RWPE2 (cell line): ENCODE results near the gene SLC25A13.

Source experiments
- ATAC-seq: fragments of 200-7000 bp; cut with Tn5 transposase; 3 replicates; pipeline ENCODE4 v1.9.1; 2021; ENCODE audit warnings: low read depth
- DNase-seq: peaks from one replicate; pipeline ENCODE4 v3.0.0-alpha.2; 2020; ENCODE audit warnings: low spot score
- H3K27ac ChIP-seq: fragments of 450-650 bp; 2 replicates; pipeline ENCODE4 v1.5.1; 2017; ENCODE audit warnings: mild to moderate bottlenecking; ENCODE audit not compliant: poor library complexity, severe bottlenecking
- H3K27me3 ChIP-seq: fragments of 250-450 bp; sonication (Bioruptor Pico); 2 replicates; pipeline ENCODE4 v1.5.1; 2021; ENCODE audit warnings: mild to moderate bottlenecking, moderate library complexity; ENCODE audit not compliant: insufficient read depth, poor library complexity, severe bottlenecking
- H3K36me3 ChIP-seq: fragments of 250-450 bp; sonication (Bioruptor Pico); 2 replicates; pipeline ENCODE4 v1.5.1; 2020; ENCODE audit warnings: low read depth, mild to moderate bottlenecking, moderate library complexity
- H3K4me1 ChIP-seq: fragments of 250-450 bp; sonication (Bioruptor Pico); 2 replicates; pipeline ENCODE4 v1.5.1; 2021; ENCODE audit warnings: mild to moderate bottlenecking, moderate library complexity; ENCODE audit not compliant: insufficient read depth, poor library complexity, severe bottlenecking
- H3K4me3 ChIP-seq: fragments of 250-450 bp; sonication (Bioruptor Pico); 2 replicates; pipeline ENCODE4 v1.5.1; 2021; ENCODE audit warnings: mild to moderate bottlenecking, moderate library complexity; ENCODE audit not compliant: severe bottlenecking
- H3K9me3 ChIP-seq: fragments of 250-450 bp; sonication (Bioruptor Pico); 2 replicates; pipeline ENCODE4 v1.5.1; 2021; ENCODE audit warnings: mild to moderate bottlenecking, moderate library complexity; ENCODE audit not compliant: severe bottlenecking
- TF ChIP-seq, protein P1 (sequence below): fragments of 450-650 bp; IDR thresholded peaks from one replicate; pipeline ENCODE4 v1.5.1; 2017; ENCODE audit warnings: mild to moderate bottlenecking, moderate library complexity; ENCODE audit not compliant: poor library complexity, severe bottlenecking

SLC25A13 gene

DNA sequence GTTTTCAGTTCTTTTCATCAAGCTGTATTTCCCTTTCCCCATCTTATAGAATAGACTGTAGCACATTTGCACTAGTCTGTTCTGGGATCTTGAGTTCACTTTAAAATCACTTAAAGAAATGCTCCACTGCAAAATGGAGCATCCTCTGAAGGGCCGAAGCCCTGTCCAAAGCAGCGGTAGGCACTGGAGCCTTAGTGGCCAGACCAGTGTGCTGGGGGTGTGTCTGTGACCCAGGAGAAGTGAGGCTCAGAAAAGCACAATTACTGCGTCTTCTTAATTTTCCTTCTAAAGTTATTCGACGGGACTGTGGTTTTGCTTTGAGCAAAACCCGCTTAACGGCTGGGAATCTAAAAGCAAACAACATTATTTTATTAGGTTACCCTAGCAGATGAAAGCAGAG is 205.7 kb downstream of the SLC25A13 start:
- Histone ChIP-seq H3K9me3 (peaks cover 2% of the 10 kb centered on the region), H3K4me3 (no peak overlapping the region), H3K27me3 (no peaks in the 10 kb centered on the region), H3K27ac (no peak overlapping the region), H3K4me1 (no peaks in the 10 kb centered on the region), H3K36me3 (no peaks in the 10 kb centered on the region)
- TF ChIP-seq, protein P1, sequence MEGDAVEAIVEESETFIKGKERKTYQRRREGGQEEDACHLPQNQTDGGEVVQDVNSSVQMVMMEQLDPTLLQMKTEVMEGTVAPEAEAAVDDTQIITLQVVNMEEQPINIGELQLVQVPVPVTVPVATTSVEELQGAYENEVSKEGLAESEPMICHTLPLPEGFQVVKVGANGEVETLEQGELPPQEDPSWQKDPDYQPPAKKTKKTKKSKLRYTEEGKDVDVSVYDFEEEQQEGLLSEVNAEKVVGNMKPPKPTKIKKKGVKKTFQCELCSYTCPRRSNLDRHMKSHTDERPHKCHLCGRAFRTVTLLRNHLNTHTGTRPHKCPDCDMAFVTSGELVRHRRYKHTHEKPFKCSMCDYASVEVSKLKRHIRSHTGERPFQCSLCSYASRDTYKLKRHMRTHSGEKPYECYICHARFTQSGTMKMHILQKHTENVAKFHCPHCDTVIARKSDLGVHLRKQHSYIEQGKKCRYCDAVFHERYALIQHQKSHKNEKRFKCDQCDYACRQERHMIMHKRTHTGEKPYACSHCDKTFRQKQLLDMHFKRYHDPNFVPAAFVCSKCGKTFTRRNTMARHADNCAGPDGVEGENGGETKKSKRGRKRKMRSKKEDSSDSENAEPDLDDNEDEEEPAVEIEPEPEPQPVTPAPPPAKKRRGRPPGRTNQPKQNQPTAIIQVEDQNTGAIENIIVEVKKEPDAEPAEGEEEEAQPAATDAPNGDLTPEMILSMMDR = no peak
- DNase-seq = no peak
- no peak for ATAC-seq

DNA sequence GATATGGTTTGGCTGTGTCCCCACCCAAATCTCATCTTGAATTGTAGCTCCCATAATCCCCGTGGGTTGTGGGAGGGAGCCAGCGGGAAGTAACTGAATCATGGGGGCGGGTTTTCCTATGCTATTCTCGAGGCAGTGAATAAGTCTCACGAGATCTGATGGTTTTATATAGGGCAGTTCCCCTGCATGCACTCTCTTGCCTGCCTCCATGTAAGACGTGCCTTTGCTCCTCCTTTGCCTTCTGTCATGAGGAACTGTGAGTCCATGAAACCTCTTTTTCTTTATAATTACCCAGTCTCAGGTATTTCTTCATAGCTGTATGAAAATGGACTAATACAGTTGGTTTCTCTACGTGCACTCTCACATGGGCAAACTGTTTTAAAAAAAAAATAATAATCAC is 207.7 kb downstream of the SLC25A13 start:
- H3K4me3 ChIP-seq = no peak overlapping the region
- H3K9me3 ChIP-seq = peaks cover 2% of the 10 kb centered on the region
- H3K4me1 ChIP-seq = no peaks in the 10 kb centered on the region
- TF ChIP-seq, protein P1 = no peak
- no peak for DNase-seq
- no peak for ATAC-seq
- no peak overlapping the region for H3K27ac ChIP-seq
- H3K27me3 ChIP-seq = no peaks in the 10 kb centered on the region
- no peaks in the 10 kb centered on the region for H3K36me3 ChIP-seq

DNA sequence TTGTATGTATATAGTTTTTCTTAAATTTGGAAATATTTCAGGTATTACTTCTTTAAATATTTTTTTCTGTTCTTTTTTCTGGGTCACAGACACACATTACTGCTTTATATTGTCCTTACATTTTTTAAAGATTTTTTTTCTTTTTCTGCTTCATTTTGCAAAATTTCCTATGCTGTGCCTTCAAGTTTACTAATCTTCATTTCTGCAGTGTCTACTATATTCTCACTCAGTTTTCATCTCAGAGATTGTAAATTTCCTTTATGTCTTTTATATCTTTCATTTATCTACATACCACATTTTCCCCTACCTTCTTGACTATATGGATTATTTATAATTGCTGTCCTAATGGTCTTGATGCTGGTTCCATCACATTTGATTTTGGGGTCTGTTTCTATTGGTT is 210.5 kb downstream of the SLC25A13 start:
- H3K9me3 ChIP-seq = peaks cover 2% of the 10 kb centered on the region
- no peak for DNase-seq
- no peak overlapping the region for H3K4me3 ChIP-seq
- no peaks in the 10 kb centered on the region for H3K27me3 ChIP-seq
- no peaks in the 10 kb centered on the region for H3K4me1 ChIP-seq
- no peak for ATAC-seq
- H3K36me3 ChIP-seq = no peaks in the 10 kb centered on the region
- no peak overlapping the region for H3K27ac ChIP-seq
- TF ChIP-seq, protein P1 = no peak

GRCh38 chr7:96104984-96105383 is 216.9 kb downstream of the SLC25A13 start:
- Histone ChIP-seq H3K9me3 (no peaks in the 10 kb centered on the region), H3K36me3 (no peaks in the 10 kb centered on the region), H3K4me3 (no peak overlapping the region), H3K4me1 (no peaks in the 10 kb centered on the region), H3K27ac (no peak overlapping the region), H3K27me3 (no peaks in the 10 kb centered on the region)
- TF ChIP-seq, protein P1 = no peak
- no peak for DNase-seq
- ATAC-seq = no peak

- Histone ChIP-seq H3K36me3 (no peaks in the 10 kb centered on the region), H3K4me1 (no peaks in the 10 kb centered on the region), H3K9me3 (no peaks in the 10 kb centered on the region), H3K27me3 (no peaks in the 10 kb centered on the region), H3K4me3 (no peak overlapping the region), H3K27ac (no peak overlapping the region)
- TF ChIP-seq, protein P1 = no peak
- DNase-seq (no peak), ATAC-seq (no peak)
These were observed 219.6 kb downstream of the SLC25A13 start for GRCh38 chr7:96102096-96102811.
